ENCODE data around the gene WDPCP. TPM values are rescaled to one million over a fixed set of nuclear protein-coding genes. Genes with fewer than 3 reads are reported as not detected.

The WDPCP gene
- total and polyA plus RNA-seq, 9 donors: 4.0 to 29.6 (median 15.6) TPM

GRCh38 chr2:63121055-63121834, 467.0 kb downstream of the WDPCP start:
- no peak overlapping the region for H3K4me3 ChIP-seq
- TF ChIP-seq EP300 (IDR thresholded peaks at IDR 0.05) (no peak), CTCF (IDR thresholded peaks at IDR 0.05) (no peak), POLR2A (IDR thresholded peaks at IDR 0.05) (no peak)
- DNase-seq: no peak
- 88 to 89% (median 88%) methylated on average over 5 of the region's 5 CpGs for WGBS, 3 donors
- H3K27me3 ChIP-seq: no peaks in the 10 kb centered on the region
- no peak overlapping the region for H3K27ac ChIP-seq
- intact Hi-C loops (cut with DNase I): no loop called here
- H3K4me1 ChIP-seq (ENCODE audit: insufficient read depth): no peaks in the 10 kb centered on the region
- peaks cover 0 to 3% of the 10 kb centered on the region in 2 donors for H3K9me3 ChIP-seq
- H3K36me3 ChIP-seq: no peaks in the 10 kb centered on the region

GRCh38 chr2:63118821-63119220, 469.5 kb downstream of the WDPCP start:
- 86 to 100% (median 90%) methylated on average over 2 of the region's 2 CpGs for WGBS, 3 donors
- DNase-seq: no peak
- intact Hi-C loops (cut with DNase I): no loop called here

GRCh38 chr2:63104482-63104881, 483.8 kb downstream of the WDPCP start:
- DNase-seq: no peak
- 95 to 100% (median 97%) methylated on average over 1 of the region's 1 CpG for WGBS, 3 donors
- H3K27me3 ChIP-seq: no peaks in the 10 kb centered on the region
- H3K9me3 ChIP-seq: no peaks in the 10 kb centered on the region
- TF ChIP-seq CTCF (IDR thresholded peaks at IDR 0.05) (no peak), POLR2A (IDR thresholded peaks at IDR 0.05) (no peak), EP300 (IDR thresholded peaks at IDR 0.05) (no peak)
- no peak overlapping the region for H3K27ac ChIP-seq
- no peaks in the 10 kb centered on the region for H3K4me1 ChIP-seq (ENCODE audit: insufficient read depth)
- no peak overlapping the region for H3K4me3 ChIP-seq
- no peaks in the 10 kb centered on the region for H3K36me3 ChIP-seq
- intact Hi-C loops (cut with DNase I): no loop called here

More at GRCh38 chr2:63118821-63119220, 469.5 kb downstream of the WDPCP start:
- TF ChIP-seq POLR2A (IDR thresholded peaks at IDR 0.05) (no peak), CTCF (IDR thresholded peaks at IDR 0.05) (no peak), EP300 (IDR thresholded peaks at IDR 0.05) (no peak)
- H3K4me3 ChIP-seq: no peak overlapping the region
- peaks cover 0 to 3% of the 10 kb centered on the region in 2 donors for H3K9me3 ChIP-seq
- H3K36me3 ChIP-seq: no peaks in the 10 kb centered on the region
- no peak overlapping the region for H3K27ac ChIP-seq
- H3K4me1 ChIP-seq (ENCODE audit: insufficient read depth): no peaks in the 10 kb centered on the region
- no peaks in the 10 kb centered on the region for H3K27me3 ChIP-seq

GRCh38 chr2:63101954-63102353, 486.3 kb downstream of the WDPCP start:
- no peak overlapping the region for H3K27ac ChIP-seq
- DNase-seq: no peak
- no peak for TF ChIP-seq EP300 (IDR thresholded peaks at IDR 0.05)
- no peaks in the 10 kb centered on the region for H3K4me1 ChIP-seq (ENCODE audit: insufficient read depth)
- intact Hi-C loops (cut with DNase I): no loop called here
- H3K4me3 ChIP-seq: no peak overlapping the region
- no peaks in the 10 kb centered on the region for H3K9me3 ChIP-seq
- H3K27me3 ChIP-seq: no peaks in the 10 kb centered on the region
- H3K36me3 ChIP-seq: no peaks in the 10 kb centered on the region
- 86 to 92% (median 91%) methylated on average over 2 of the region's 2 CpGs for WGBS, 3 donors

GRCh38 chr2:63099032-63099431, 489.2 kb downstream of the WDPCP start:
- intact Hi-C loops (cut with DNase I): no loop called here
- H3K36me3 ChIP-seq: no peaks in the 10 kb centered on the region
- DNase-seq: no peak
- H3K4me1 ChIP-seq (ENCODE audit: insufficient read depth): no peaks in the 10 kb centered on the region
- TF ChIP-seq CTCF (IDR thresholded peaks at IDR 0.05): no peak
- TF ChIP-seq POLR2A (IDR thresholded peaks at IDR 0.05): no peak
- TF ChIP-seq EP300 (IDR thresholded peaks at IDR 0.05): no peak
- H3K27me3 ChIP-seq: no peaks in the 10 kb centered on the region
- WGBS, 3 donors: 48 to 64% (median 48%) methylated on average over 1 of the region's 1 CpG
- no peaks in the 10 kb centered on the region for H3K9me3 ChIP-seq
- no peak overlapping the region for H3K27ac ChIP-seq
- no peak overlapping the region for H3K4me3 ChIP-seq

All from ovary (tissue), 9 donors.